A549 (cell line): ENCODE measurements around the gene PCED1B. TPM values are rescaled to one million over a fixed set of nuclear protein-coding genes. Genes with fewer than 3 reads are reported as not detected.

Source experiments
- BHLHE40 ChIP-seq: IDR thresholded peaks from 2 replicates; pipeline ENCODE4 v1.6.1; 2012; ENCODE audit warnings: low read depth, low read length, inconsistent platforms
- CBX2 ChIP-seq: fragments of 200-600 bp; sonication (generic); IDR thresholded peaks from 2 replicates; pipeline ENCODE4 v1.6.1; 2016; ENCODE audit warnings: low read depth, mild to moderate bottlenecking, borderline replicate concordance
- CBX8 ChIP-seq: fragments of 200-600 bp; sonication (generic); IDR thresholded peaks from 2 replicates; pipeline ENCODE4 v1.6.1; 2016
- CEBPB ChIP-seq, 2 experiments: fragments of >200 bp in 1 of 2; sonication (Bioruptor Twin) in 1 of 2; formaldehyde crosslinking in 1 of 2; IDR thresholded peaks; 2 replicates each; pipeline ENCODE4 v1.6.1; 2012 to 2016
- CHD2 ChIP-seq: fragments of 150-350 bp; IDR thresholded peaks from 2 replicates; pipeline ENCODE4 v1.6.1; 2014; ENCODE audit warnings: low read length; ENCODE audit not compliant: partially characterized antibody
- GATA3 ChIP-seq: IDR thresholded peaks from 2 replicates; pipeline ENCODE4 v1.6.1; 2012; ENCODE audit warnings: borderline replicate concordance
- HDAC2 ChIP-seq: fragments of 200-600 bp; sonication (generic); IDR thresholded peaks from 2 replicates; pipeline ENCODE4 v1.6.1; 2016
- HEYL ChIP-seq: fragments of 250-450 bp; sonication (Bioruptor Pico); IDR thresholded peaks from 2 replicates; pipeline ENCODE4 v1.8.0; 2021; ENCODE audit warnings: mild to moderate bottlenecking, moderate library complexity
- HOXB5 ChIP-seq: fragments of 250-450 bp; sonication (Bioruptor Pico); IDR thresholded peaks from 2 replicates; pipeline ENCODE4 v1.5.0; 2020; ENCODE audit warnings: mild to moderate bottlenecking, moderate library complexity
- MAZ ChIP-seq: fragments of 150-350 bp; IDR thresholded peaks from 2 replicates; pipeline ENCODE4 v1.6.1; 2014; ENCODE audit warnings: antibody characterized with exemption, low read depth, low read length, borderline replicate concordance
- MYC ChIP-seq: IDR thresholded peaks from 2 replicates; pipeline ENCODE4 v1.6.1; 2012; ENCODE audit warnings: mild to moderate bottlenecking, inconsistent platforms, low read length, improper control_type of control experiment, borderline replicate concordance
- NR3C1 ChIP-seq: fragments of >200 bp; sonication (Bioruptor Twin); formaldehyde crosslinking; IDR thresholded peaks from 3 replicates; pipeline ENCODE4 v1.6.1; 2017
- PHF8 ChIP-seq: fragments of 200-600 bp; sonication (generic); IDR thresholded peaks from 2 replicates; pipeline ENCODE4 v1.6.1; 2016; ENCODE audit warnings: low read depth, mild to moderate bottlenecking, antibody characterized with exemption, moderate library complexity, borderline replicate concordance
- POLR2A ChIP-seq: IDR thresholded peaks from 2 replicates; pipeline ENCODE4 v1.6.1; 2012; ENCODE audit warnings: mild to moderate bottlenecking, low read length
- POLR2AphosphoS2 ChIP-seq: conservative IDR thresholded peaks from 2 replicates; pipeline ENCODE4 v1.6.1; 2012; ENCODE audit warnings: low read length, improper control_type of control experiment, inconsistent platforms
- RAD21 ChIP-seq, 2 experiments: fragments of >200 bp in 1 of 2; sonication (Bioruptor Twin) in 1 of 2; formaldehyde crosslinking in 1 of 2; IDR thresholded peaks in 1 of 2; conservative IDR thresholded peaks in 1 of 2; 2 replicates in 1 of 2; 3 replicates in 1 of 2; pipeline ENCODE4 v1.6.1; 2012 to 2018; ENCODE audit warnings: inconsistent platforms in 1 of 2
- RCOR1 ChIP-seq: fragments of 150-350 bp; IDR thresholded peaks from 2 replicates; pipeline ENCODE4 v1.6.1; 2014; ENCODE audit warnings: antibody characterized with exemption, low read length, low read depth
- RFX5 ChIP-seq: fragments of 450-650 bp; IDR thresholded peaks from 2 replicates; pipeline ENCODE4 v1.7.1; 2014; ENCODE audit warnings: antibody characterized with exemption, mild to moderate bottlenecking, moderate library complexity
- SMC3 ChIP-seq: fragments of >200 bp; sonication (Bioruptor Twin); formaldehyde crosslinking; IDR thresholded peaks from 3 replicates; pipeline ENCODE4 v1.6.1; 2018; ENCODE audit warnings: inconsistent platforms
- SREBF2 ChIP-seq: fragments of 450-650 bp; IDR thresholded peaks from 2 replicates; pipeline ENCODE4 v1.6.1; 2014; ENCODE audit warnings: mild to moderate bottlenecking, moderate library complexity
- TP53 ChIP-seq: fragments of 250-450 bp; sonication (Bioruptor Pico); IDR thresholded peaks from 2 replicates; pipeline ENCODE4 v1.5.0; 2021; ENCODE audit warnings: mild to moderate bottlenecking, moderate library complexity
- ZFP36 ChIP-seq: fragments of 450-650 bp; IDR thresholded peaks from 2 replicates; pipeline ENCODE4 v1.6.1; 2014; ENCODE audit warnings: borderline replicate concordance; ENCODE audit not compliant: partially characterized antibody
- ZNF302 ChIP-seq: fragments of 250-450 bp; sonication (Bioruptor Pico); IDR thresholded peaks from 2 replicates; pipeline ENCODE4 v1.9.0; 2021; ENCODE audit warnings: inconsistent platforms, mild to moderate bottlenecking, moderate library complexity
- polyA plus RNA-seq, 4 experiments: library from polyadenylated mRNA; depleted of rRNA in 3 of 4; stranded (reverse); fragments of >200 nt; fragmentation: RNase III in 1 of 4; extraction: RNeasy Plus Mini Kit Qiagen cat#74134 plus additional on column Dnase treatment in 1 of 4; gene quantifications; 2 replicates in 3 of 4; 3 replicates in 1 of 4; pipeline ENCODE4 v1.2.3, GENCODE V29; 2011 to 2017
- TF ChIP-seq, protein P1 (sequence below): fragments of 250-450 bp; sonication (Bioruptor Pico); IDR thresholded peaks from 2 replicates; pipeline ENCODE4 v1.5.0; 2020; ENCODE audit warnings: low read depth, mild to moderate bottlenecking, moderate library complexity
- TF ChIP-seq, protein P2 (sequence below): IDR thresholded peaks from 2 replicates; pipeline ENCODE4 v1.6.1; 2012
- TF ChIP-seq, protein P3 (sequence below): fragments of >200 bp; sonication (Bioruptor Twin); formaldehyde crosslinking; IDR thresholded peaks from 3 replicates; pipeline ENCODE4 v1.6.1; 2016
- TF ChIP-seq, protein P4 (sequence below): fragments of 200-600 bp; sonication (generic); IDR thresholded peaks from 2 replicates; pipeline ENCODE4 v1.6.1; 2016; ENCODE audit warnings: antibody characterized with exemption, mild to moderate bottlenecking, moderate library complexity
- TF ChIP-seq, protein P5 (sequence below): fragments of >200 bp; sonication (Bioruptor Twin); formaldehyde crosslinking; IDR thresholded peaks from 3 replicates; pipeline ENCODE4 v1.5.1; 2016

Gene PCED1B
- polyA plus RNA-seq, 2 of the 4 experiments (the other 2 are of a cell fraction), result 74.6 to 108 TPM

DNA sequence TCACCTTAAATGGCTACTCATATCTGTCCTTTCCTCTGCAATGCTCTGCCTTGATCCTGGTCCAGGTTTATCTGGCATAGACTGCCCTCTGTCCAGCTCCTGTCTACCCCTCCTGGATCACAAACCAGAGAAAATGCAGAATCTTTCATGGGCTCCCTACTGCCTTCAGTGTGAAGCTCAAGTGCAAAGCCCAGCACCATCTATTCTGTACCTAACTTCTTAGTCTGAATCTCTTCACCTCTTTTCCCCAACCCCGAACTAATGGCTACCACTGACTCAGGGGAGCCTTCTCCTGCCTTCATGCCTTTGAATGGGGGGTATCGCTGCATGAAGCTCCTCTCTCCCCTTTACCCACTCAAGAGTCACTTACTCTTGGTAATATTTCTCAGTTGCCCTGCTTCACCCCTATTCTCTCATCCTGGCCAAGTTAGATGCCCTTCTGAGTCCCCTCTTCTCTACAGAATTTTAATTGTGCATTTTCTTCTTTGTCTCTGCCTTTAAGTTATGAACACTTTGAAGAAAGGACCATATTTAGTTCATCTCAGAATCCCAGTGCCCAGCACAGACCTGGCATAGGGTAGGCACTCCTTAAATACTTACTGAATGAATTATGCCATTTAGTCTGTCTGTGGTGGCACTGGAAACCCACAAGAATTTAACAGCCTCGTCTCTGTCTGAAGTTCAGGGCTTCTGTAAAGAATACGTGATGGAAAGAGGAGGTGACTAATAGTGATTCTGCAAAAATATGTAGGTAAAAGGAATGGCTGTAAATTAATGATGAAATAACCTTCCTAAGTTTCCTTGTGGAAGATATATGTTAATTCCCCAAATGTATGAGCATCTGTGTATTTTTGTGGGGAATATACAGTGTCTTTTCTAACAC, 191.6 kb downstream of the PCED1B start (continued):
- TF ChIP-seq, protein P1, sequence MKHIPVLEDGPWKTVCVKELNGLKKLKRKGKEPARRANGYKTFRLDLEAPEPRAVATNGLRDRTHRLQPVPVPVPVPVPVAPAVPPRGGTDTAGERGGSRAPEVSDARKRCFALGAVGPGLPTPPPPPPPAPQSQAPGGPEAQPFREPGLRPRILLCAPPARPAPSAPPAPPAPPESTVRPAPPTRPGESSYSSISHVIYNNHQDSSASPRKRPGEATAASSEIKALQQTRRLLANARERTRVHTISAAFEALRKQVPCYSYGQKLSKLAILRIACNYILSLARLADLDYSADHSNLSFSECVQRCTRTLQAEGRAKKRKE, result no peak; the same call in 1 of the 2 replicates
- TF ChIP-seq ZNF302 (CRISPR knock-in tag), result 0 out of 2 replicates have a peak, but pooled peaks have one; percentile 30
- TF ChIP-seq NR3C1, result no peak
- no peak for TF ChIP-seq MYC
- peak; percentile 42 to 91; a peak in 3 of 4 replicates for TF ChIP-seq CEBPB (IDR thresholded peaks at IDR 0.05)
- no peak for TF ChIP-seq HDAC2
- TF ChIP-seq, protein P2, sequence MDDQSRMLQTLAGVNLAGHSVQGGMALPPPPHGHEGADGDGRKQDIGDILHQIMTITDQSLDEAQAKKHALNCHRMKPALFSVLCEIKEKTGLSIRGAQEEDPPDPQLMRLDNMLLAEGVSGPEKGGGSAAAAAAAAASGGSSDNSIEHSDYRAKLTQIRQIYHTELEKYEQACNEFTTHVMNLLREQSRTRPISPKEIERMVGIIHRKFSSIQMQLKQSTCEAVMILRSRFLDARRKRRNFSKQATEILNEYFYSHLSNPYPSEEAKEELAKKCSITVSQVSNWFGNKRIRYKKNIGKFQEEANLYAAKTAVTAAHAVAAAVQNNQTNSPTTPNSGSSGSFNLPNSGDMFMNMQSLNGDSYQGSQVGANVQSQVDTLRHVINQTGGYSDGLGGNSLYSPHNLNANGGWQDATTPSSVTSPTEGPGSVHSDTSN, result peak; percentile 59; the same call in 1 of the 2 replicates
- TF ChIP-seq CBX8, result no peak
- TF ChIP-seq POLR2A, result no peak
- TF ChIP-seq HEYL (CRISPR knock-in tag), result peak; percentile 52; the same call in 1 of the 2 replicates
- TF ChIP-seq POLR2AphosphoS2, result no peak
- TF ChIP-seq SREBF2, result no peak
- no peak for TF ChIP-seq PHF8
- TF ChIP-seq GATA3, result peak; percentile 97
- TF ChIP-seq SMC3, result peak; percentile 42
- no peak for TF ChIP-seq MAZ
- TF ChIP-seq CHD2, result no peak
- TF ChIP-seq, protein P3, sequence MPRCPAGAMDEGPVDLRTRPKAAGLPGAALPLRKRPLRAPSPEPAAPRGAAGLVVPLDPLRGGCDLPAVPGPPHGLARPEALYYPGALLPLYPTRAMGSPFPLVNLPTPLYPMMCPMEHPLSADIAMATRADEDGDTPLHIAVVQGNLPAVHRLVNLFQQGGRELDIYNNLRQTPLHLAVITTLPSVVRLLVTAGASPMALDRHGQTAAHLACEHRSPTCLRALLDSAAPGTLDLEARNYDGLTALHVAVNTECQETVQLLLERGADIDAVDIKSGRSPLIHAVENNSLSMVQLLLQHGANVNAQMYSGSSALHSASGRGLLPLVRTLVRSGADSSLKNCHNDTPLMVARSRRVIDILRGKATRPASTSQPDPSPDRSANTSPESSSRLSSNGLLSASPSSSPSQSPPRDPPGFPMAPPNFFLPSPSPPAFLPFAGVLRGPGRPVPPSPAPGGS, result peak; percentile 79; the same call in 1 of the 3 replicates
- TF ChIP-seq CBX2, result no peak
- TF ChIP-seq, protein P4, sequence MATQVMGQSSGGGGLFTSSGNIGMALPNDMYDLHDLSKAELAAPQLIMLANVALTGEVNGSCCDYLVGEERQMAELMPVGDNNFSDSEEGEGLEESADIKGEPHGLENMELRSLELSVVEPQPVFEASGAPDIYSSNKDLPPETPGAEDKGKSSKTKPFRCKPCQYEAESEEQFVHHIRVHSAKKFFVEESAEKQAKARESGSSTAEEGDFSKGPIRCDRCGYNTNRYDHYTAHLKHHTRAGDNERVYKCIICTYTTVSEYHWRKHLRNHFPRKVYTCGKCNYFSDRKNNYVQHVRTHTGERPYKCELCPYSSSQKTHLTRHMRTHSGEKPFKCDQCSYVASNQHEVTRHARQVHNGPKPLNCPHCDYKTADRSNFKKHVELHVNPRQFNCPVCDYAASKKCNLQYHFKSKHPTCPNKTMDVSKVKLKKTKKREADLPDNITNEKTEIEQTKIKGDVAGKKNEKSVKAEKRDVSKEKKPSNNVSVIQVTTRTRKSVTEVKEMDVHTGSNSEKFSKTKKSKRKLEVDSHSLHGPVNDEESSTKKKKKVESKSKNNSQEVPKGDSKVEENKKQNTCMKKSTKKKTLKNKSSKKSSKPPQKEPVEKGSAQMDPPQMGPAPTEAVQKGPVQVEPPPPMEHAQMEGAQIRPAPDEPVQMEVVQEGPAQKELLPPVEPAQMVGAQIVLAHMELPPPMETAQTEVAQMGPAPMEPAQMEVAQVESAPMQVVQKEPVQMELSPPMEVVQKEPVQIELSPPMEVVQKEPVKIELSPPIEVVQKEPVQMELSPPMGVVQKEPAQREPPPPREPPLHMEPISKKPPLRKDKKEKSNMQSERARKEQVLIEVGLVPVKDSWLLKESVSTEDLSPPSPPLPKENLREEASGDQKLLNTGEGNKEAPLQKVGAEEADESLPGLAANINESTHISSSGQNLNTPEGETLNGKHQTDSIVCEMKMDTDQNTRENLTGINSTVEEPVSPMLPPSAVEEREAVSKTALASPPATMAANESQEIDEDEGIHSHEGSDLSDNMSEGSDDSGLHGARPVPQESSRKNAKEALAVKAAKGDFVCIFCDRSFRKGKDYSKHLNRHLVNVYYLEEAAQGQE, result no peak
- TF ChIP-seq RCOR1, result no peak
- TF ChIP-seq, protein P5, sequence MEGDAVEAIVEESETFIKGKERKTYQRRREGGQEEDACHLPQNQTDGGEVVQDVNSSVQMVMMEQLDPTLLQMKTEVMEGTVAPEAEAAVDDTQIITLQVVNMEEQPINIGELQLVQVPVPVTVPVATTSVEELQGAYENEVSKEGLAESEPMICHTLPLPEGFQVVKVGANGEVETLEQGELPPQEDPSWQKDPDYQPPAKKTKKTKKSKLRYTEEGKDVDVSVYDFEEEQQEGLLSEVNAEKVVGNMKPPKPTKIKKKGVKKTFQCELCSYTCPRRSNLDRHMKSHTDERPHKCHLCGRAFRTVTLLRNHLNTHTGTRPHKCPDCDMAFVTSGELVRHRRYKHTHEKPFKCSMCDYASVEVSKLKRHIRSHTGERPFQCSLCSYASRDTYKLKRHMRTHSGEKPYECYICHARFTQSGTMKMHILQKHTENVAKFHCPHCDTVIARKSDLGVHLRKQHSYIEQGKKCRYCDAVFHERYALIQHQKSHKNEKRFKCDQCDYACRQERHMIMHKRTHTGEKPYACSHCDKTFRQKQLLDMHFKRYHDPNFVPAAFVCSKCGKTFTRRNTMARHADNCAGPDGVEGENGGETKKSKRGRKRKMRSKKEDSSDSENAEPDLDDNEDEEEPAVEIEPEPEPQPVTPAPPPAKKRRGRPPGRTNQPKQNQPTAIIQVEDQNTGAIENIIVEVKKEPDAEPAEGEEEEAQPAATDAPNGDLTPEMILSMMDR, result no peak
- peak; percentile 56 to 58; a peak in 4 of 5 replicates for TF ChIP-seq RAD21 (conservative IDR thresholded peaks at IDR 0.05 in 1 of 2, IDR thresholded peaks at IDR 0.05 in 1 of 2)
- peak; percentile 92 for TF ChIP-seq TP53 (CRISPR knock-in tag)
- TF ChIP-seq RFX5, result no peak
- TF ChIP-seq ZFP36, result no peak
- TF ChIP-seq HOXB5 (CRISPR knock-in tag), result peak; percentile 93
- TF ChIP-seq BHLHE40, result no peak
- TF ChIP-seq, all 56 proteins: peak for 24
